ENCODE data around the gene NBPF20. TPM values are rescaled to one million over a fixed set of nuclear protein-coding genes. Genes with fewer than 3 reads are reported as not detected.
A peak's percentile ranks its signal among the peaks of the same experiment; 100 is the strongest.
"Not testable (repeated sequence)": the region's sequence is repeated elsewhere in the genome, so short reads cannot be mapped to it uniquely, and the experiment has no call there.

Gene NBPF20
- total RNA-seq (5.0 and 5.3 TPM in 2 replicates), polyA plus RNA-seq (2.6 TPM in 2 replicates), polyA minus RNA-seq (6.9 and 7.0 TPM in 2 replicates), Bru-seq, nascent RNA (percentile 28 among the genes with signal in this experiment), BruChase-seq, experiment 1, labeled RNA remaining after a 6-hour chase (percentile 41 among the genes with signal in this experiment), BruChase-seq, experiment 2, labeled RNA remaining after a 2-hour chase (percentile 40 among the genes with signal in this experiment)
- 2.0 and 2.6 TPM in 2 replicates for polyA plus RNA-seq (2011; cell fraction: cytosol; rRNA removed)
- polyA plus RNA-seq (2011; cell fraction: nucleus; rRNA removed) = 9.3 and 10.6 TPM in 2 replicates
- 2.4 and 3.8 TPM in 2 replicates for polyA plus RNA-seq (2012)
- polyA minus RNA-seq (2011; cell fraction: cytosol; rRNA and poly(A)+ RNA removed) = 3.1 TPM
- 7.4 and 9.7 TPM in 2 replicates for polyA minus RNA-seq (2011; cell fraction: nucleus; rRNA and poly(A)+ RNA removed)
- long read RNA-seq, partial matches to known transcripts = 2 of 5 reads
- long read RNA-seq, other reads (novel, unspliced or antisense) = 3 of 5 reads

GRCh38 chr1:145425436-145426029 lies at the start of gene NBPF20:
Gene NBPF20 (minus strand): TSS chr1:145425603. CDS start chr1:145405272, 20,331 bp downstream.
- H2AFZ ChIP-seq (ENCODE audit: low read depth, low read length) = peak within 1 kb of the TSS; percentile 98
- BruUV-seq (replicated peaks) = no TSS peak
- no peaks in the 10 kb centered on the region for H3K36me3 ChIP-seq (ENCODE audit: control insufficient read depth in 2 of 2, extremely low read depth in 1 of 2, insufficient read depth in 2 of 2, low read length in 2 of 2)
- TF ChIP-seq POLR2A (IDR thresholded peaks at IDR 0.05; ENCODE audit: low read depth, low read length) (peak; percentile 28), POLR2AphosphoS5 (IDR thresholded peaks at IDR 0.05; ENCODE audit: insufficient read depth, low read depth, low read length) (peak; percentile 20), EZH2 (IDR thresholded peaks at IDR 0.05; ENCODE audit: borderline replicate concordance, low read depth, low read length, severe bottlenecking) (no peak)
- peak within 1 kb of the TSS; percentile 44 to 86 (median 45) for H3K4me3 ChIP-seq (replicated peaks in 1 of 3; ENCODE audit: insufficient read depth in 1 of 3, low read depth in 1 of 3, low read length in 3 of 3)
- peak within 1 kb of the TSS; percentile 74 for H3K4me2 ChIP-seq (ENCODE audit: insufficient read depth, low read length)
- dilution Hi-C loops (cut with MboI; ENCODE audit: extremely low pct_ligation_motif_present, low sequenced_read_pairs) = no loop called here
- intact Hi-C loops (cut with micrococcal nuclease) = no loop called here
- H3K79me2 ChIP-seq (ENCODE audit: control insufficient read depth, insufficient read depth, low read length) = peaks cover 2% of the 10 kb centered on the region
- no peak for FAIRE-seq
- H3K27ac ChIP-seq (ENCODE audit: insufficient read depth, low read depth, low read length) = peak within 1 kb of the TSS; percentile 23
- CTCF ChIA-PET = no interaction called here
- H3K4me1 ChIP-seq (ENCODE audit: control insufficient read depth, extremely low read depth, insufficient read depth, low read length) = peaks cover 3% of the 10 kb centered on the region
- no peaks in the 10 kb centered on the region for H4K20me1 ChIP-seq (replicated peaks; ENCODE audit: control insufficient read depth, extremely low read depth, insufficient read depth, low read length)
- no peaks in the 10 kb centered on the region for H3K9me3 ChIP-seq (replicated peaks; ENCODE audit: control insufficient read depth, insufficient read depth, low read length)
- peak; percentile 78 for DNase-seq (ENCODE audit: low read depth, low spot score)
- no peaks in the 10 kb centered on the region for H3K9me1 ChIP-seq (replicated peaks; ENCODE audit: control insufficient read depth, extremely low read depth, insufficient read depth, low read length)
- peaks cover 19% of the 10 kb centered on the region in 2 experiments for H3K27me3 ChIP-seq (ENCODE audit: control insufficient read depth in 2 of 2, insufficient read depth in 2 of 2, low read length in 2 of 2)
- no peak within 1 kb of the TSS for H3K9ac ChIP-seq (replicated peaks; ENCODE audit: extremely low read depth, insufficient read depth, low read length)
- POLR2A ChIA-PET = no interaction called here

GRCh38 chr1:145474837-145475368 lies 49.5 kb upstream of the NBPF20 start:
- H3K9me3 ChIP-seq (replicated peaks; ENCODE audit: control insufficient read depth, insufficient read depth, low read length); H3K4me3 ChIP-seq (replicated peaks in 1 of 3; ENCODE audit: insufficient read depth in 1 of 3, low read depth in 1 of 3, low read length in 3 of 3); H3K4me2 ChIP-seq (ENCODE audit: insufficient read depth, low read length); H3K36me3 ChIP-seq (ENCODE audit: control insufficient read depth in 2 of 2, extremely low read depth in 1 of 2, insufficient read depth in 2 of 2, low read length in 2 of 2); dilution Hi-C loops (cut with MboI; ENCODE audit: extremely low pct_ligation_motif_present, low sequenced_read_pairs); POLR2A ChIA-PET; H3K79me2 ChIP-seq (ENCODE audit: control insufficient read depth, insufficient read depth, low read length); H3K27ac ChIP-seq (ENCODE audit: insufficient read depth, low read depth, low read length); H2AFZ ChIP-seq (ENCODE audit: low read depth, low read length); H4K20me1 ChIP-seq (replicated peaks; ENCODE audit: control insufficient read depth, extremely low read depth, insufficient read depth, low read length); intact Hi-C loops (cut with micrococcal nuclease); H3K9me1 ChIP-seq (replicated peaks; ENCODE audit: control insufficient read depth, extremely low read depth, insufficient read depth, low read length); DNase-seq (ENCODE audit: low read depth, low spot score); FAIRE-seq; H3K4me1 ChIP-seq (ENCODE audit: control insufficient read depth, extremely low read depth, insufficient read depth, low read length); CTCF ChIA-PET; BruUV-seq (replicated peaks); H3K27me3 ChIP-seq (ENCODE audit: control insufficient read depth in 2 of 2, insufficient read depth in 2 of 2, low read length in 2 of 2); H3K9ac ChIP-seq (replicated peaks; ENCODE audit: extremely low read depth, insufficient read depth, low read length): not testable (repeated sequence)

GRCh38 chr1:145472731-145473130 lies 47.3 kb upstream of the NBPF20 start:
- H2AFZ ChIP-seq (ENCODE audit: low read depth, low read length); DNase-seq (ENCODE audit: low read depth, low spot score); dilution Hi-C loops (cut with MboI; ENCODE audit: extremely low pct_ligation_motif_present, low sequenced_read_pairs); H3K9ac ChIP-seq (replicated peaks; ENCODE audit: extremely low read depth, insufficient read depth, low read length); H3K9me3 ChIP-seq (replicated peaks; ENCODE audit: control insufficient read depth, insufficient read depth, low read length); intact Hi-C loops (cut with micrococcal nuclease); CTCF ChIA-PET; H4K20me1 ChIP-seq (replicated peaks; ENCODE audit: control insufficient read depth, extremely low read depth, insufficient read depth, low read length); H3K9me1 ChIP-seq (replicated peaks; ENCODE audit: control insufficient read depth, extremely low read depth, insufficient read depth, low read length); H3K79me2 ChIP-seq (ENCODE audit: control insufficient read depth, insufficient read depth, low read length); H3K4me2 ChIP-seq (ENCODE audit: insufficient read depth, low read length); H3K27ac ChIP-seq (ENCODE audit: insufficient read depth, low read depth, low read length); H3K4me3 ChIP-seq (replicated peaks in 1 of 3; ENCODE audit: insufficient read depth in 1 of 3, low read depth in 1 of 3, low read length in 3 of 3); H3K4me1 ChIP-seq (ENCODE audit: control insufficient read depth, extremely low read depth, insufficient read depth, low read length); FAIRE-seq; H3K36me3 ChIP-seq (ENCODE audit: control insufficient read depth in 2 of 2, extremely low read depth in 1 of 2, insufficient read depth in 2 of 2, low read length in 2 of 2); BruUV-seq (replicated peaks); POLR2A ChIA-PET; H3K27me3 ChIP-seq (ENCODE audit: control insufficient read depth in 2 of 2, insufficient read depth in 2 of 2, low read length in 2 of 2): not testable (repeated sequence)
